IPS-20b (cell line): ENCODE results near the gene GLOD5.

ENCODE experiments used
- H3K27ac ChIP-seq: one replicate; pipeline ENCODE4 v1.5.1; 2013; ENCODE audit warnings: low read length
- H3K27me3 ChIP-seq: 2 replicates; pipeline ENCODE4 v1.6.1; 2013; ENCODE audit warnings: mild to moderate bottlenecking, low read length, inconsistent platforms; ENCODE audit not compliant: insufficient read depth
- H3K36me3 ChIP-seq: 2 replicates; pipeline ENCODE4 v1.6.1; 2013; ENCODE audit warnings: low read depth, mild to moderate bottlenecking, inconsistent platforms, low read length, moderate library complexity; ENCODE audit not compliant: insufficient read depth
- H3K4me1 ChIP-seq: 2 replicates; pipeline ENCODE4 v1.6.1; 2013; ENCODE audit warnings: mild to moderate bottlenecking, control low read depth, inconsistent platforms, low read length, moderate library complexity; ENCODE audit not compliant: insufficient read depth
- H3K4me3 ChIP-seq: 2 replicates; pipeline ENCODE4 v1.5.1; 2013; ENCODE audit warnings: mild to moderate bottlenecking, low read length, inconsistent platforms
- H3K9ac ChIP-seq: 2 replicates; pipeline ENCODE4 v1.6.1; 2013; ENCODE audit warnings: low read depth, mild to moderate bottlenecking, inconsistent platforms, low read length, moderate library complexity
- H3K9me3 ChIP-seq: 2 replicates; pipeline ENCODE4 v1.6.1; 2013; ENCODE audit warnings: mild to moderate bottlenecking, low read depth, low read length, inconsistent platforms; ENCODE audit not compliant: insufficient read depth

GLOD5 gene

GRCh38 chrX:48769230-48769629 is 7.7 kb downstream of the GLOD5 start:
- Histone ChIP-seq H3K9ac (no peak overlapping the region), H3K9me3 (no peaks in the 10 kb centered on the region), H3K27me3 (no peaks in the 10 kb centered on the region), H3K36me3 (no peaks in the 10 kb centered on the region), H3K4me3 (no peak overlapping the region), H3K27ac (no peak overlapping the region), H3K4me1 (no peaks in the 10 kb centered on the region)

DNA sequence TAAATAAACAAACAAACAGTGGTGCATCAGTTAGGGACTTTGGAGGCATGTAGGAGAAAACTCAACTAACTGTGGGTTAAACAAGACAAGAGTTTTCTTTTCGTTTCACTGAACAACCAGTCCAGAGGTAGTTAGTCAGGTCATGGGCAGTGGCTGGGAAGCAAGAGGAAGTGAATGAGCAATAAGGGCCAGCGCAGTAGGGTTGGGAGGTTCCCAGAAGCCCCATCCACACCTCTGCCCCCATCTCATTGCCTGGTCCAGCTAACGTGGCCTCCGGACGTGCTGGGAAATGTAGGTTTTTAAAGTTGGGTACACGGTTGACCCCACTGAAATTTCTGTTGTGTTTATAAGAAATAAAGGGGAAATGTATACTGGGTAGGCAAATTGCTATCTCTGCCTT is 8.7 kb downstream of the GLOD5 start:
- H3K36me3 ChIP-seq: no peaks in the 10 kb centered on the region
- H3K27ac ChIP-seq: no peak overlapping the region
- no peak overlapping the region for H3K9ac ChIP-seq
- no peak overlapping the region for H3K4me3 ChIP-seq
- no peaks in the 10 kb centered on the region for H3K4me1 ChIP-seq
- no peaks in the 10 kb centered on the region for H3K9me3 ChIP-seq
- no peaks in the 10 kb centered on the region for H3K27me3 ChIP-seq

DNA sequence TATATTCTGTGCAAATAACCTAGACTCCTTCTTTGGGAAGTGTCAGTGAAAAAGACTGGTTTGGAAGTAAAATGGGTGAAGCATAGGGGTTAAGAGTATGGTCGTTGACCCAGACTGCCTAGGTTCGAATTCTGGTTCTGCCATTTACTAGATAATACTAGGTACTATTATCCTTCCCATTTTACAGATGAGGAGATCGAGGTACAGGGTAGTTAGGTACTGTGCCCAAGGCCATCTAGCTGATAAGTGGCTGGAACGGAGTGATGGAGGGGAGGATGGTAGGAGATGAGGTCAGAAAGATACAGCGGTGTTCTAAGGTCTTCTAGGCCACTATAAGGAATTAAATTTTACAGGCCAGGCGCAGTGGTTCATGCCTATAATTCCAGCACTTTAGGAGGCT is 11.1 kb downstream of the GLOD5 start:
- Histone ChIP-seq H3K9me3 (no peaks in the 10 kb centered on the region), H3K9ac (no peak overlapping the region), H3K36me3 (no peaks in the 10 kb centered on the region), H3K4me3 (no peak overlapping the region), H3K27ac (no peak overlapping the region), H3K4me1 (no peaks in the 10 kb centered on the region), H3K27me3 (no peaks in the 10 kb centered on the region)

- H3K4me1 ChIP-seq: no peaks in the 10 kb centered on the region
- H3K9me3 ChIP-seq: no peaks in the 10 kb centered on the region
- H3K27me3 ChIP-seq: no peaks in the 10 kb centered on the region
- no peak overlapping the region for H3K9ac ChIP-seq
- no peak overlapping the region for H3K4me3 ChIP-seq
- no peak overlapping the region for H3K27ac ChIP-seq
- no peaks in the 10 kb centered on the region for H3K36me3 ChIP-seq
Measured at GRCh38 chrX:48776818-48777439, 15.4 kb downstream of the GLOD5 start.

GRCh38 chrX:48779399-48779798 is 17.9 kb downstream of the GLOD5 start:
- H3K4me1 ChIP-seq: no peaks in the 10 kb centered on the region
- no peak overlapping the region for H3K4me3 ChIP-seq
- no peaks in the 10 kb centered on the region for H3K9me3 ChIP-seq
- H3K27ac ChIP-seq: no peak overlapping the region
- H3K9ac ChIP-seq: no peak overlapping the region
- H3K36me3 ChIP-seq: no peaks in the 10 kb centered on the region
- H3K27me3 ChIP-seq: no peaks in the 10 kb centered on the region

GRCh38 chrX:48781705-48782104 is 20.2 kb downstream of the GLOD5 start:
- no peaks in the 10 kb centered on the region for H3K27me3 ChIP-seq
- H3K9me3 ChIP-seq: no peaks in the 10 kb centered on the region

GRCh38 chrX:48782216-48782615 is 20.7 kb downstream of the GLOD5 start:
- Histone ChIP-seq H3K36me3 (no peaks in the 10 kb centered on the region), H3K27me3 (no peaks in the 10 kb centered on the region), H3K27ac (no peak overlapping the region), H3K9ac (no peak overlapping the region), H3K4me3 (no peak overlapping the region), H3K4me1 (no peaks in the 10 kb centered on the region), H3K9me3 (no peaks in the 10 kb centered on the region)

More at GRCh38 chrX:48781705-48782104, 20.2 kb downstream of the GLOD5 start:
- no peaks in the 10 kb centered on the region for H3K4me1 ChIP-seq
- no peak overlapping the region for H3K27ac ChIP-seq
- no peak overlapping the region for H3K4me3 ChIP-seq
- no peaks in the 10 kb centered on the region for H3K36me3 ChIP-seq
- H3K9ac ChIP-seq: no peak overlapping the region

DNA sequence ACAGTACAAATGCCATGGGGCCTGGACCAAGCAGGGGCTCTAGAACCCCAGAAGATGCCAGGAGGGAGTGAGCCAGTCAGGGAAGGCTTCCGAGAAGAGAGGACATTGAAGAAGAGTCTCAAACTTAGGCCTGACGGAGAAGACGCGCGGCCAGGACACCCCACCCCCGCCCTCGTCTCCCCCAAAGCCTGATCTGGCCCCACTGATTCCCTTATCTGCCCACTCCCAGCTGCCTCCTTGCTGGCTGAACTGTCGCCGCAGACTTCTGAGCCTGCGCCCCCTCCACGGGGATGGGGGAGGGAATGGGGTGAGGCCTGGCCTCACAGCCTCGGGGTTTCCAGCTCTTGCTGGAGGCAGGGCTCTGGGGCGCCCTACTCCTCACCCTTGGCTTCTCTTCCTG is 21.2 kb downstream of the GLOD5 start:
- no peaks in the 10 kb centered on the region for H3K9me3 ChIP-seq
- no peaks in the 10 kb centered on the region for H3K36me3 ChIP-seq
- no peaks in the 10 kb centered on the region for H3K27me3 ChIP-seq
- H3K9ac ChIP-seq: no peak overlapping the region
- H3K27ac ChIP-seq: no peak overlapping the region
- H3K4me3 ChIP-seq: no peak overlapping the region
- H3K4me1 ChIP-seq: no peaks in the 10 kb centered on the region

DNA sequence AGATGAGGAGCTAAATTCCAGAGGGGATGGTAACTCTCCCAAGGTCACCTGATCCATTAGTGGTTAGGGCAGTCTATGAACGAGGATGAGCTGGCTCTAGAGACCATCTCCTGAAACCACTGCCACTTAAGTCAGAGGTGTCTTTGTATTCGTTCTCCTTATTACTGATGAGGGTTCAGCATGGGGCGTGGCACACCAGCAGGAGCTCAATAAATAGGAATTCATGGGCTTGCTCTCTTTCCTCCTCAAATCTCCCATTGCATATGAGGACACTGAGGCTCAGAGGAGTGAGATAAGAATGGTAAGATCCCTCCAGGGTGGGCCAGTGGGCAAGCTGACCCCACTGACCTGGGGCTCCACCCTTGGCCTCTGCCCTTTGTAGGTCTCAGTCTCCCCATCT is 23.2 kb downstream of the GLOD5 start:
- Histone ChIP-seq H3K4me3 (no peak overlapping the region), H3K36me3 (no peaks in the 10 kb centered on the region), H3K4me1 (no peaks in the 10 kb centered on the region), H3K9ac (no peak overlapping the region), H3K9me3 (no peaks in the 10 kb centered on the region), H3K27me3 (no peaks in the 10 kb centered on the region), H3K27ac (no peak overlapping the region)

- Histone ChIP-seq H3K9ac (no peak overlapping the region), H3K4me3 (no peak overlapping the region), H3K27ac (no peak overlapping the region), H3K4me1 (no peaks in the 10 kb centered on the region), H3K9me3 (no peaks in the 10 kb centered on the region), H3K36me3 (no peaks in the 10 kb centered on the region), H3K27me3 (no peaks in the 10 kb centered on the region)
Measured at GRCh38 chrX:48785186-48785539, 23.6 kb downstream of the GLOD5 start.

DNA sequence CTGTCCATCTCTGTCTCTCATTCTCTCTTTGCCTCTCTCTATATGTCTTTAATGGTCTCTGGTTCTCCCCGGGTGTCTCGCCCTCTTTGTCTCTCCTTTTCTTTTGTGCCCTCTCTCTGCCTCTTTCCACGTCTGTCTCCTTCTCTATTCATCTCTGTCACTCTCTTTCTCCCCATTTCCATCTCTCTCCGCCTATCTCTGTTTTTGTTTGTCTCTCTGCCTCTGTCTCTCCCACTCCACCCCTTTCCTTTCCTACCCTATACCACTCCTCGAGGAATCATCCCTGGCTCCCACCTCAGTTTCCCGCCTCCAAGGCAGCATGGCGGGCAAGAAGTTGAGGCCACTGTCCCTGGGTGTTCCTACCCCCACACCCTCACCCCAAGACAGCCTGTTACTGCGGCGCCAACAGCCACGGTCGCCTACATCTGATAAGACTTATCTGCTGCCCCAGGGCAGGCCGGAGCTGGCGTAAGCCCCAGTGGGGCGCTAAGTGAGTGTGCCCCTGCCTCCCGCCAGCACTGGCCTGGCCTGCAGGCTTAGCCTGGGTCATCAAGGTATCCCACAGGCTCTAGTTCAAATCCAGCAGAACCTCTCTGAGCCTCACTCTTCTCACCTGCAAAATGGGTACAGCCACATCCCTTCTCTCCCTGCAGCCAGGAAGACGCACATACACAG is 24.1 kb downstream of the GLOD5 start:
- no peak overlapping the region for H3K9ac ChIP-seq
- H3K27me3 ChIP-seq: no peaks in the 10 kb centered on the region
- no peaks in the 10 kb centered on the region for H3K4me1 ChIP-seq
- no peak overlapping the region for H3K4me3 ChIP-seq
- H3K27ac ChIP-seq: no peak overlapping the region
- H3K9me3 ChIP-seq: no peaks in the 10 kb centered on the region
- no peaks in the 10 kb centered on the region for H3K36me3 ChIP-seq

GRCh38 chrX:48786341-48786800 is 24.8 kb downstream of the GLOD5 start, which contains the start of gene GATA1:
GATA1 (plus strand) TSS chrX:48786590; CDS start chrX:48791110, 4,520 bp downstream.
- Histone ChIP-seq H3K36me3 (no peaks in the 10 kb centered on the region), H3K27me3 (no peaks in the 10 kb centered on the region), H3K9me3 (no peaks in the 10 kb centered on the region), H3K4me1 (no peaks in the 10 kb centered on the region), H3K27ac (no peak within 1 kb of the TSS), H3K9ac (no peak within 1 kb of the TSS), H3K4me3 (no peak within 1 kb of the TSS)
